ENCODE measurements around the gene FUS.

Gene FUS

GRCh38 chr16:31204871-31205666 lies 25.1 kb downstream of the FUS start:
- no peak for DNase-seq

- DNase-seq: no peak
Measured at GRCh38 chr16:31206776-31207175, 26.8 kb downstream of the FUS start.

GRCh38 chr16:31213342-31213741 lies 33.4 kb downstream of the FUS start:
- DNase-seq: no peak

- no peak for DNase-seq
Measured at GRCh38 chr16:31213877-31214707, 34.2 kb downstream of the FUS start, which contains the start of gene TRIM72. Gene TRIM72, plus strand, starts transcription at chr16:31214119. Its CDS starts 620 bp downstream, at chr16:31214739.

GRCh38 chr16:31214708-31215286 lies 34.9 kb downstream of the FUS start:
- peak; percentile 8 for DNase-seq

GRCh38 chr16:31215287-31216162 lies 35.6 kb downstream of the FUS start:
- DNase-seq: no peak

- DNase-seq: no peak
Measured at GRCh38 chr16:31216422-31217135, 36.6 kb downstream of the FUS start, which contains the start of gene PYDC1. Gene PYDC1, minus strand, starts transcription at chr16:31217135. Its CDS starts 107 bp downstream, at chr16:31217028.

GRCh38 chr16:31217136-31217530 lies 37.2 kb downstream of the FUS start:
- DNase-seq: no peak

- DNase-seq: no peak
Measured at GRCh38 chr16:31219154-31219741, 39.3 kb downstream of the FUS start.

- no peak for DNase-seq
Measured at GRCh38 chr16:31221357-31222160, 41.6 kb downstream of the FUS start.

GRCh38 chr16:31223044-31223443 lies 43.1 kb downstream of the FUS start:
- DNase-seq: no peak

- no peak for DNase-seq
Measured at GRCh38 chr16:31224092-31224955, 44.4 kb downstream of the FUS start.

GRCh38 chr16:31225193-31225592 lies 45.3 kb downstream of the FUS start:
- DNase-seq: no peak

GRCh38 chr16:31228206-31228605 lies 48.3 kb downstream of the FUS start:
- DNase-seq: no peak

- no peak for DNase-seq
Measured at GRCh38 chr16:31229501-31229900, 49.6 kb downstream of the FUS start.

- no peak for DNase-seq
Measured at GRCh38 chr16:31238041-31238440, 58.1 kb downstream of the FUS start.

Data from NCI-H2107 (cell line).